HFFc6 (cell line): ENCODE results near the gene ARHGEF16. TPM values are rescaled to one million over a fixed set of nuclear protein-coding genes. Genes with fewer than 3 reads are reported as not detected.

Experiments used
- DNase-seq: peaks from one replicate; pipeline ENCODE4 v3.0.0-alpha.2; 2018
- H3K27ac Mint-ChIP-seq: 2 replicates; pipeline ENCODE4 v1.8.0; 2020; ENCODE audit warnings: mild to moderate bottlenecking, mixed read lengths
- H3K27me3 Mint-ChIP-seq: 2 replicates; pipeline ENCODE4 v1.8.0; 2021; ENCODE audit warnings: mild to moderate bottlenecking, moderate library complexity, mixed read lengths; ENCODE audit not compliant: insufficient read depth
- H3K36me3 Mint-ChIP-seq: 2 replicates; pipeline ENCODE4 v1.8.0; 2021; ENCODE audit warnings: low read depth, mixed read lengths
- H3K4me1 Mint-ChIP-seq: 2 replicates; pipeline ENCODE4 v1.8.0; 2020; ENCODE audit warnings: low read depth, mixed read lengths
- H3K4me3 Mint-ChIP-seq: 2 replicates; pipeline ENCODE4 v1.8.0; 2020; ENCODE audit warnings: mild to moderate bottlenecking, moderate library complexity, mixed read lengths
- H3K9me3 Mint-ChIP-seq: 2 replicates; pipeline ENCODE4 v1.8.0; 2020; ENCODE audit warnings: mild to moderate bottlenecking, mixed read lengths
- total RNA-seq, 6 experiments: library from RNA; stranded (reverse); fragmentation: NEBNext Ultra II Directional; extraction: Animal tissue kit (Norgen Biotek cat#: 25700); gene quantifications; 2 replicates in 1 of 6; 3 replicates in 5 of 6; pipeline ENCODE4 v1.2.3, GENCODE V29; 2021
- TF ChIP-seq, protein P1 (sequence below): fragments of 200-600 bp; sonication (generic); IDR thresholded peaks from 2 replicates; pipeline ENCODE4 v1.5.0; 2021; ENCODE audit warnings: antibody characterized with exemption, mild to moderate bottlenecking

The ARHGEF16 gene
- total RNA-seq, 6 experiments from 2014 or later: 0.08 to 0.18 (median 0.17) TPM; not detected in 3

DNA sequence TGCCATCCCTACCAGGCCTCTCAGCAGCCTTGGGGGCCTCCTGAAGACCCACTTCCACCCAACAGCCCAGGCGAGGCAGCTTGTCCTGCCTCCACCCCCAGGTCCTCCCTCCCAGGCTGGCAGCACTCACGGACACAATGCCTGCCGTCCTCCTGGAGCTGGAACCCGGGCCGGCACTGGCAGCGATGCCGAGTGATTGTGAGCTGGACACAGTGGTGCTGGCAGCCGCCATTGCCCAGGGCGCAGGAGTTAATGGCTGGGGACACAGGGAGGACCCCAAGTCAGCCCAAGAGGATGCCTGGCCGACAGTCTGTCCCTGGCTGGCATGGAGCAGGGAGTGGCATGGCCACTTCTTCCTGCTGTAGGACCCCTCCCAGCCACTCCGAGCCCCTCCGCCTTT is 60.8 kb downstream of the ARHGEF16 start:
- H3K27ac Mint-ChIP-seq: no peak overlapping the region
- H3K4me3 Mint-ChIP-seq: no peak overlapping the region
- no peaks in the 10 kb centered on the region for H3K4me1 Mint-ChIP-seq
- no peak for DNase-seq
- H3K27me3 Mint-ChIP-seq: no peaks in the 10 kb centered on the region
- TF ChIP-seq, protein P1, sequence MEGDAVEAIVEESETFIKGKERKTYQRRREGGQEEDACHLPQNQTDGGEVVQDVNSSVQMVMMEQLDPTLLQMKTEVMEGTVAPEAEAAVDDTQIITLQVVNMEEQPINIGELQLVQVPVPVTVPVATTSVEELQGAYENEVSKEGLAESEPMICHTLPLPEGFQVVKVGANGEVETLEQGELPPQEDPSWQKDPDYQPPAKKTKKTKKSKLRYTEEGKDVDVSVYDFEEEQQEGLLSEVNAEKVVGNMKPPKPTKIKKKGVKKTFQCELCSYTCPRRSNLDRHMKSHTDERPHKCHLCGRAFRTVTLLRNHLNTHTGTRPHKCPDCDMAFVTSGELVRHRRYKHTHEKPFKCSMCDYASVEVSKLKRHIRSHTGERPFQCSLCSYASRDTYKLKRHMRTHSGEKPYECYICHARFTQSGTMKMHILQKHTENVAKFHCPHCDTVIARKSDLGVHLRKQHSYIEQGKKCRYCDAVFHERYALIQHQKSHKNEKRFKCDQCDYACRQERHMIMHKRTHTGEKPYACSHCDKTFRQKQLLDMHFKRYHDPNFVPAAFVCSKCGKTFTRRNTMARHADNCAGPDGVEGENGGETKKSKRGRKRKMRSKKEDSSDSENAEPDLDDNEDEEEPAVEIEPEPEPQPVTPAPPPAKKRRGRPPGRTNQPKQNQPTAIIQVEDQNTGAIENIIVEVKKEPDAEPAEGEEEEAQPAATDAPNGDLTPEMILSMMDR: no peak
- H3K36me3 Mint-ChIP-seq: peaks cover 5% of the 10 kb centered on the region
- H3K9me3 Mint-ChIP-seq: no peaks in the 10 kb centered on the region

DNA sequence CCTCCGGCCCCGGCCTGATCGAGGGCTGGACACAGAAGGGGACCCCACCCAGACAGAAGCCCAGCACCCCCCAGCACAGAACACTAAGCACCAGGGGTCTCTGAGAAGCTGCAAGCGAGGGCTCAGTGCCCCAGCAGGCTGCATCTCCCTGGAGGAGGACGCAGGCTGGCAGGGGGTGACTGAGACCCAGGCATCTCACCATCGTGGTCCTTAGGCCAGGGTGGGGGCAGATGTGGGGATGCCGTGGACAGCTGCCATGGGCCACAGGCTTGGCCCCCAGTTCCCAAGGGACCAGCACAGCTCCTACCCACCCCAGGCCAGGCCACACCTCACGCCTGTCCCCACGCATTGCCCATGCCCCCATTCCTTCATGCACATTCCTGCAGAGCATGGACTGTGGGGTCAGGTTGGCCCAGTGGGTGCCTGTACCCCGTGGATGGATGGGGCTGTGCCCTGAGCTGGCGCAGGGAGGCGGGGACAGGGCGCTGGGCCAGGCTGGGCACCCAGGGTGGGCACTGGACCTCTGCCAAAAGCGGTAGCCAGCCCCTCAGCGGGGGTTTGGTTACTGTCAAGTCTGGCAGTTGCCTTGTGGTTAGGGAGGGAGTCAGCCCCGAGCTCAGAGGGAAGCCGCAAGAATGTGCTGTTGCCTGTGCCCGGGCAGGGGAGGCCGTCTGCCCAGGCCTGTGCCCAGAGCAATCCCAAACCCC is 61.5 kb downstream of the ARHGEF16 start:
- H3K27me3 Mint-ChIP-seq: no peaks in the 10 kb centered on the region; the same call in 1 of the 2 replicates
- peaks cover 5% of the 10 kb centered on the region for H3K36me3 Mint-ChIP-seq
- H3K4me1 Mint-ChIP-seq: no peaks in the 10 kb centered on the region
- TF ChIP-seq, protein P1: no peak
- no peak for DNase-seq
- no peaks in the 10 kb centered on the region for H3K9me3 Mint-ChIP-seq
- H3K27ac Mint-ChIP-seq: no peak overlapping the region
- H3K4me3 Mint-ChIP-seq: no peak overlapping the region

DNA sequence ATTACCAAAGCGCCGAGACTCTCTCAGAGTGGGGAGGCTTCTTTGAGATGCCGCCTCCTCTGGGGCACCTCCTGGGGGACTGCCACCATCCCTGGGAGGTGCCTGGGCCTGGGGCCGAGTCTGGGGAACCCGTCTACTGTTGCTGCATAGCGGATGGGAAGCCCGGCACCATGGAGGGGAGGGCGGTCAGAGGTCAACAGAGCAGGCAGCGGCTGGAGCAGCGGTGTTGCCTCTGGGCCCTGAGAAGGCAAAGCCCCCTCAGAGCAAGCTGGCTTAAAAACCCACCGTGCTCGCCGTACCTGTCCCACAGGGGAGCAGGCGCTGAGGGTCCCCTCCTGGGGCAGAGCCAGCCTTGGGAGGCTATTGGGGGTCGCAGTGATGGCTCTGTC is 62.0 kb downstream of the ARHGEF16 start:
- Mint-ChIP-seq H3K9me3 (no peaks in the 10 kb centered on the region), H3K27me3 (peaks cover 2% of the 10 kb centered on the region), H3K36me3 (peaks cover 5% of the 10 kb centered on the region), H3K27ac (no peak overlapping the region), H3K4me3 (no peak overlapping the region), H3K4me1 (no peaks in the 10 kb centered on the region)
- TF ChIP-seq, protein P1: no peak
- no peak for DNase-seq

DNA sequence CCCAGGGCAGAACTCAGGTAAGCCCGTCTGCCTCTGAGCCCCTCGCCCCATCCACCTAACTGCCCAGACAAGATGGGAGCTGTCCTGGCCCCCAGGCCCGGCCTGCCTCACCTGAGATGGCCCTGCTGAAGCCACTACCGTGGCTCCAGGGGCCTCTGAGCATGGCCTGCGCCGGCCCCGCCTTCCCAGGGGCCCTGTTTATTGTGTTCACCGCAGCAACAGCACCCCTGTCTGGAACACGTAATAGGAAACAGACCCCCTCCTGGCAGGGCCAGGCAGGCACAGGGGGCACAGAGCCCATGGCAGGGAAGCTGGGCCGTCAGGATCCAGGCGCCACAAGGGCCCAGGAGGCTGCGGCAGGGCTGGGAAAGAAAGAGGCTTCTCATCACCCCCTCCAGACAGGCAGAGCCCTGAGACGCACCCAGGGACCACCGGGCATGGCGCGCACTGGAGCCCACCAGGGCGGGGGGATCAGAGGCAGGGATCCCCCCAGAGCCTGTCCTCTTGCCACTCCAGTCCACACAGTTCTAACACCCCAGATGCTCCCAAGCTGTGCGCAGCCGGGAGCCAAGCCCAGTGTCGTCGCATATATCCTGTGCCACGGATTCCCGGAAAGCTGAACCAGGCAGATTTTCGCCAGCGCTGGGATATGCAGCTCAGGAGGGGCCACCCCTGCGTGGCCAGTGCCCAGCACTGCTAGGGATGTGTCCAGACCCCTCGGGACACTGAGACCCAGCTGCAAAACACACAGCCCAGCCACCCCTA is 62.6 kb downstream of the ARHGEF16 start:
- no peaks in the 10 kb centered on the region for H3K4me1 Mint-ChIP-seq
- TF ChIP-seq, protein P1: no peak
- no peak overlapping the region for H3K27ac Mint-ChIP-seq
- H3K36me3 Mint-ChIP-seq: peaks cover 5% of the 10 kb centered on the region
- no peak for DNase-seq
- peaks cover 2% of the 10 kb centered on the region for H3K27me3 Mint-ChIP-seq
- H3K9me3 Mint-ChIP-seq: no peaks in the 10 kb centered on the region
- no peak overlapping the region for H3K4me3 Mint-ChIP-seq

DNA sequence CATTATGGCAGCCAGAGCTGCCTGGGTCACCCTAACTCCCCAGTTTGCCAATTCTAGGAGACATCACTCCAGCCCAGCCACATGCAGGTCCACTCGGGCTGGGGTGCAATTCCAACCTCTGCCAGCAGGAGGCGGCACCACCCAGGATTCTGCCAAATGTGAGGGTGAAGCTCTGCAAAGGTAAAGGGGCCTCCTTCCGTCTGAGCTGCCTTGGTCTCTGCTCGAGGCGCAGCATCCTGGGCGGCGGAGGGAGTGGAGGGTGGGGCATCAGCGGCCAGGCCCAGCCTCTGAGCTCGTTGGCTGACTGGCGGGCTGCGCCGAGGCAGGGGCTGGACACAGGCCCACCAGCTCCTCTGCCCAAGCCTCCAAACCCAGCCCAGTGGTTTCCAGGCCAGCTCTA is 63.8 kb downstream of the ARHGEF16 start:
- H3K4me1 Mint-ChIP-seq: no peaks in the 10 kb centered on the region
- no peak for DNase-seq
- TF ChIP-seq, protein P1: peak; percentile 96
- peaks cover 2% of the 10 kb centered on the region for H3K27me3 Mint-ChIP-seq
- H3K36me3 Mint-ChIP-seq: no peaks in the 10 kb centered on the region
- H3K27ac Mint-ChIP-seq: no peak overlapping the region
- no peaks in the 10 kb centered on the region for H3K9me3 Mint-ChIP-seq
- no peak overlapping the region for H3K4me3 Mint-ChIP-seq
